ENCODE data around the gene ITPR1. TPM values are rescaled to one million over a fixed set of nuclear protein-coding genes. Genes with fewer than 3 reads are reported as not detected.
A peak's percentile ranks its signal among the peaks of the same experiment; 100 is the strongest.

The ITPR1 gene
- total RNA-seq, 1 donor from 2014 or later = 45.9 TPM

GRCh38 chr3:4750306-4750968 lies 257.3 kb downstream of the ITPR1 start:
- no peak for TF ChIP-seq CTCF (conservative IDR thresholded peaks at IDR 0.05)
- peak overlapping the region; percentile 65 for H3K27ac Mint-ChIP-seq
- DNase-seq (ENCODE audit: extremely low spot score, unreplicated experiment) = no peak
- H3K4me3 Mint-ChIP-seq = no peak overlapping the region
- peaks cover 15% of the 10 kb centered on the region for H3K36me3 Mint-ChIP-seq
- H3K9me3 Mint-ChIP-seq = peaks cover 7% of the 10 kb centered on the region
- peaks cover 29% of the 10 kb centered on the region for H3K4me1 Mint-ChIP-seq (ENCODE audit: unreplicated experiment)
- no peaks in the 10 kb centered on the region for H3K27me3 Mint-ChIP-seq

- no peaks in the 10 kb centered on the region for H3K27me3 Mint-ChIP-seq
- TF ChIP-seq CTCF (conservative IDR thresholded peaks at IDR 0.05) = no peak
- peaks cover 25% of the 10 kb centered on the region for H3K4me1 Mint-ChIP-seq (ENCODE audit: unreplicated experiment)
- no peak for DNase-seq (ENCODE audit: extremely low spot score, unreplicated experiment)
- peak overlapping the region; percentile 65 for H3K27ac Mint-ChIP-seq
- H3K36me3 Mint-ChIP-seq = peaks cover 14% of the 10 kb centered on the region
- H3K4me3 Mint-ChIP-seq = no peak overlapping the region
- H3K9me3 Mint-ChIP-seq = peaks cover 7% of the 10 kb centered on the region
Measured at GRCh38 chr3:4751029-4751501, 257.9 kb downstream of the ITPR1 start.

- H3K36me3 Mint-ChIP-seq = peaks cover 17% of the 10 kb centered on the region
- H3K27me3 Mint-ChIP-seq = no peaks in the 10 kb centered on the region
- peak overlapping the region; percentile 65 for H3K27ac Mint-ChIP-seq
- TF ChIP-seq CTCF (conservative IDR thresholded peaks at IDR 0.05) = no peak
- peaks cover 25% of the 10 kb centered on the region for H3K4me1 Mint-ChIP-seq (ENCODE audit: unreplicated experiment)
- H3K4me3 Mint-ChIP-seq = no peak overlapping the region
- H3K9me3 Mint-ChIP-seq = peaks cover 6% of the 10 kb centered on the region
- no peak for DNase-seq (ENCODE audit: extremely low spot score, unreplicated experiment)
Measured at GRCh38 chr3:4751502-4752101, 258.5 kb downstream of the ITPR1 start.

- no peak for TF ChIP-seq CTCF (conservative IDR thresholded peaks at IDR 0.05)
- H3K9me3 Mint-ChIP-seq = no peaks in the 10 kb centered on the region
- H3K4me3 Mint-ChIP-seq = no peak overlapping the region
- peaks cover 25% of the 10 kb centered on the region for H3K4me1 Mint-ChIP-seq (ENCODE audit: unreplicated experiment)
- no peaks in the 10 kb centered on the region for H3K27me3 Mint-ChIP-seq
- H3K36me3 Mint-ChIP-seq = peaks cover 13% of the 10 kb centered on the region
- no peak for DNase-seq (ENCODE audit: extremely low spot score, unreplicated experiment)
- no peak overlapping the region for H3K27ac Mint-ChIP-seq
Measured at GRCh38 chr3:4752201-4753072, 259.3 kb downstream of the ITPR1 start.

GRCh38 chr3:4753073-4753691 lies 260.0 kb downstream of the ITPR1 start:
- H3K27me3 Mint-ChIP-seq = no peaks in the 10 kb centered on the region
- H3K4me1 Mint-ChIP-seq (ENCODE audit: unreplicated experiment) = peaks cover 25% of the 10 kb centered on the region
- peaks cover 13% of the 10 kb centered on the region for H3K36me3 Mint-ChIP-seq
- no peak for TF ChIP-seq CTCF (conservative IDR thresholded peaks at IDR 0.05)
- H3K4me3 Mint-ChIP-seq = no peak overlapping the region
- DNase-seq (ENCODE audit: extremely low spot score, unreplicated experiment) = no peak
- no peak overlapping the region for H3K27ac Mint-ChIP-seq
- H3K9me3 Mint-ChIP-seq = no peaks in the 10 kb centered on the region

All from type B pancreatic cell (in vitro differentiated cells).